Osteoblast (primary cell): ENCODE measurements around the gene PKD1L1. TPM values are rescaled to one million over a fixed set of nuclear protein-coding genes. Genes with fewer than 3 reads are reported as not detected.

Experiments used
- DNase-seq: peaks from one replicate; pipeline ENCODE4 v3.0.0; 2011; ENCODE audit warnings: low spot score, mixed read lengths; ENCODE audit not compliant: insufficient read length; ENCODE audit errors: missing footprints
- H2AFZ ChIP-seq: 2 replicates; pipeline ENCODE4 v1.6.0; 2011; ENCODE audit warnings: mild to moderate bottlenecking, low read length
- H3K27ac ChIP-seq: 2 replicates; pipeline ENCODE4 v1.5.1; 2011; ENCODE audit warnings: mild to moderate bottlenecking, low read depth, low read length, moderate library complexity
- H3K27me3 ChIP-seq: 2 replicates; pipeline ENCODE4 v1.6.0; 2012; ENCODE audit warnings: mild to moderate bottlenecking, control low read depth, inconsistent platforms, low read length, moderate library complexity; ENCODE audit not compliant: insufficient read depth
- H3K36me3 ChIP-seq: 2 replicates; pipeline ENCODE4 v1.5.1; 2011; ENCODE audit warnings: mild to moderate bottlenecking, low read length, control low read depth, moderate library complexity; ENCODE audit not compliant: insufficient read depth
- H3K4me1 ChIP-seq: 2 replicates; pipeline ENCODE4 v1.5.1; 2011; ENCODE audit warnings: mild to moderate bottlenecking, low read length, control low read depth, moderate library complexity; ENCODE audit not compliant: insufficient read depth
- H3K4me2 ChIP-seq: 2 replicates; pipeline ENCODE4 v1.6.0; 2011; ENCODE audit warnings: mild to moderate bottlenecking, low read length; ENCODE audit not compliant: insufficient read depth
- H3K4me3 ChIP-seq: fragments of 200-600 bp; sonication (generic); 3 replicates; pipeline ENCODE4 v1.5.1; 2012; ENCODE audit warnings: mild to moderate bottlenecking, low read length, inconsistent platforms; ENCODE audit not compliant: insufficient read depth
- H3K79me2 ChIP-seq: 2 replicates; pipeline ENCODE4 v1.6.0; 2012; ENCODE audit warnings: mild to moderate bottlenecking, low read length, control low read depth, inconsistent platforms; ENCODE audit not compliant: insufficient read depth
- H3K9me3 ChIP-seq: 2 replicates; pipeline ENCODE4 v1.5.1; 2011; ENCODE audit warnings: low read depth, low read length, control low read depth
- H4K20me1 ChIP-seq: 2 replicates; pipeline ENCODE4 v1.6.0; 2012; ENCODE audit warnings: mild to moderate bottlenecking, low read length, control low read depth; ENCODE audit not compliant: insufficient read depth
- total RNA-seq: library from RNA; depleted of rRNA; stranded (reverse); fragments of >200 nt; gene quantifications from 2 replicates; pipeline ENCODE4 v1.2.3, GENCODE V29; 2012
- TF ChIP-seq, protein P1 (sequence below): IDR thresholded peaks from 2 replicates; pipeline ENCODE4 v1.5.1; 2011; ENCODE audit warnings: mild to moderate bottlenecking, low read depth, low read length, moderate library complexity; ENCODE audit errors: extremely low read depth

Gene PKD1L1
- total RNA-seq, 1 donor, result under 0.01 TPM

- Histone ChIP-seq H3K36me3 (no peaks in the 10 kb centered on the region), H3K27ac (no peak overlapping the region), H3K27me3 (peaks cover 8% of the 10 kb centered on the region), H3K79me2 (no peaks in the 10 kb centered on the region), H2AFZ (no peak overlapping the region), H3K4me2 (no peak overlapping the region), H3K4me3 (no peak overlapping the region), H4K20me1 (no peaks in the 10 kb centered on the region), H3K4me1 (no peaks in the 10 kb centered on the region), H3K9me3 (no peaks in the 10 kb centered on the region)
- no peak for DNase-seq
- TF ChIP-seq, protein P1, sequence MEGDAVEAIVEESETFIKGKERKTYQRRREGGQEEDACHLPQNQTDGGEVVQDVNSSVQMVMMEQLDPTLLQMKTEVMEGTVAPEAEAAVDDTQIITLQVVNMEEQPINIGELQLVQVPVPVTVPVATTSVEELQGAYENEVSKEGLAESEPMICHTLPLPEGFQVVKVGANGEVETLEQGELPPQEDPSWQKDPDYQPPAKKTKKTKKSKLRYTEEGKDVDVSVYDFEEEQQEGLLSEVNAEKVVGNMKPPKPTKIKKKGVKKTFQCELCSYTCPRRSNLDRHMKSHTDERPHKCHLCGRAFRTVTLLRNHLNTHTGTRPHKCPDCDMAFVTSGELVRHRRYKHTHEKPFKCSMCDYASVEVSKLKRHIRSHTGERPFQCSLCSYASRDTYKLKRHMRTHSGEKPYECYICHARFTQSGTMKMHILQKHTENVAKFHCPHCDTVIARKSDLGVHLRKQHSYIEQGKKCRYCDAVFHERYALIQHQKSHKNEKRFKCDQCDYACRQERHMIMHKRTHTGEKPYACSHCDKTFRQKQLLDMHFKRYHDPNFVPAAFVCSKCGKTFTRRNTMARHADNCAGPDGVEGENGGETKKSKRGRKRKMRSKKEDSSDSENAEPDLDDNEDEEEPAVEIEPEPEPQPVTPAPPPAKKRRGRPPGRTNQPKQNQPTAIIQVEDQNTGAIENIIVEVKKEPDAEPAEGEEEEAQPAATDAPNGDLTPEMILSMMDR, result no peak
Observed at GRCh38 chr7:47890125-47890524, 58.1 kb downstream of the PKD1L1 start.

GRCh38 chr7:47889723-47890122, 58.5 kb downstream of the PKD1L1 start:
- Histone ChIP-seq H2AFZ (no peak overlapping the region), H3K4me2 (no peak overlapping the region), H3K27me3 (peaks cover 12% of the 10 kb centered on the region), H3K4me3 (no peak overlapping the region), H3K79me2 (no peaks in the 10 kb centered on the region), H3K36me3 (no peaks in the 10 kb centered on the region), H3K27ac (no peak overlapping the region), H3K4me1 (no peaks in the 10 kb centered on the region), H3K9me3 (no peaks in the 10 kb centered on the region), H4K20me1 (no peaks in the 10 kb centered on the region)
- TF ChIP-seq, protein P1, result no peak
- DNase-seq, result no peak

- H3K4me1 ChIP-seq, result no peaks in the 10 kb centered on the region
- H2AFZ ChIP-seq, result no peak overlapping the region
- TF ChIP-seq, protein P1, result no peak
- no peak for DNase-seq
- no peaks in the 10 kb centered on the region for H3K36me3 ChIP-seq
- no peak overlapping the region for H3K27ac ChIP-seq
- H4K20me1 ChIP-seq, result no peaks in the 10 kb centered on the region
- peaks cover 20% of the 10 kb centered on the region for H3K27me3 ChIP-seq
- no peaks in the 10 kb centered on the region for H3K79me2 ChIP-seq
- no peaks in the 10 kb centered on the region for H3K9me3 ChIP-seq
- H3K4me2 ChIP-seq, result no peak overlapping the region
- no peak overlapping the region for H3K4me3 ChIP-seq
Observed at GRCh38 chr7:47888371-47889265, 59.6 kb downstream of the PKD1L1 start.

- TF ChIP-seq, protein P1, result no peak
- Histone ChIP-seq H3K4me2 (no peak overlapping the region), H3K36me3 (no peaks in the 10 kb centered on the region), H3K27ac (no peak overlapping the region), H3K27me3 (peaks cover 26% of the 10 kb centered on the region), H2AFZ (no peak overlapping the region), H3K4me3 (no peak overlapping the region), H3K79me2 (no peaks in the 10 kb centered on the region), H3K9me3 (no peaks in the 10 kb centered on the region), H3K4me1 (no peaks in the 10 kb centered on the region), H4K20me1 (no peaks in the 10 kb centered on the region)
- no peak for DNase-seq
Observed at GRCh38 chr7:47887016-47887640, 61.1 kb downstream of the PKD1L1 start.
